ENCODE data around the gene TRMO.

GRCh38 chr9:97911528-97911927, 10.8 kb downstream of the TRMO start:
- no peak for TF ChIP-seq CTCF (IDR thresholded peaks at IDR 0.05; ENCODE audit: low read depth, low read length)
- no peak for TF ChIP-seq POLR2A (IDR thresholded peaks at IDR 0.05; ENCODE audit: extremely low read depth, insufficient read length)
